Measurements from ENCODE around the gene ARNT2.

GRCh38 chr15:80418892-80419537 is 14.8 kb downstream of the ARNT2 start:
- peak; percentile 89 for TF ChIP-seq CTCF (IDR thresholded peaks at IDR 0.05; ENCODE audit: low read depth, low read length)
- TF ChIP-seq POLR2A (IDR thresholded peaks at IDR 0.05; ENCODE audit: extremely low read depth, insufficient read length): no peak
- TF ChIP-seq MAX (IDR thresholded peaks at IDR 0.05; ENCODE audit: low read depth, low read length): no peak
- TF ChIP-seq MYC (IDR thresholded peaks at IDR 0.05; ENCODE audit: low read depth, low read length): no peak

All from NB4 (cell line).